Inferior parietal cortex (tissue), 1 donor: Measurements from ENCODE around the gene PPP1R18.
"Not testable (repeated sequence)": the region's sequence is repeated elsewhere in the genome, so short reads cannot be mapped to it uniquely, and the experiment has no call there.

Experiments
- DNase-seq: peaks from one replicate; pipeline ENCODE4 v3.0.0-alpha.2; 2016; ENCODE audit errors: extremely low spot score

Gene PPP1R18

GRCh38 chr6:30686009-30686907, at the start of gene PPP1R18:
Gene PPP1R18 (minus strand): TSS chr6:30686645. CDS start chr6:30686018, 627 bp downstream.
- DNase-seq, result no peak

GRCh38 chr6:30735668-30736314, 49.3 kb upstream of the PPP1R18 start:
- DNase-seq, result no peak

GRCh38 chr6:30732237-30732943, 45.9 kb upstream of the PPP1R18 start:
- DNase-seq, result no peak

GRCh38 chr6:30730601-30731435, 44.4 kb upstream of the PPP1R18 start:
- DNase-seq, result no peak

GRCh38 chr6:30727920-30728553, 41.6 kb upstream of the PPP1R18 start:
- no peak for DNase-seq

GRCh38 chr6:30726506-30727413, 40.3 kb upstream of the PPP1R18 start:
- DNase-seq, result no peak

- DNase-seq, result no peak
These were observed 39.5 kb upstream of the PPP1R18 start for GRCh38 chr6:30725713-30726505.

- no peak for DNase-seq
These were observed 38.6 kb upstream of the PPP1R18 start for GRCh38 chr6:30724906-30725667.

GRCh38 chr6:30723843-30724741, 37.6 kb upstream of the PPP1R18 start:
- not testable (repeated sequence) for DNase-seq

GRCh38 chr6:30723159-30723842, 36.9 kb upstream of the PPP1R18 start:
- DNase-seq, result not testable (repeated sequence)

GRCh38 chr6:30722280-30723112, 36.1 kb upstream of the PPP1R18 start:
- peak; percentile 92 for DNase-seq

GRCh38 chr6:30722025-30722279, 35.5 kb upstream of the PPP1R18 start:
- DNase-seq, result not testable (repeated sequence)

- peak; percentile 82 for DNase-seq
These were observed 35.0 kb upstream of the PPP1R18 start for GRCh38 chr6:30721198-30722024.

GRCh38 chr6:30720738-30721197, 34.3 kb upstream of the PPP1R18 start:
- peak; percentile 44 for DNase-seq
